ENCODE data around the gene FGG. TPM values are rescaled to one million over a fixed set of nuclear protein-coding genes. Genes with fewer than 3 reads are reported as not detected.

FGG gene
- total and polyA plus RNA-seq, 2 of the 13 experiments (the other 11 are each of a cell fraction or from before 2014, with no cell fraction given), result 1,037 to 2,423 TPM

DNA sequence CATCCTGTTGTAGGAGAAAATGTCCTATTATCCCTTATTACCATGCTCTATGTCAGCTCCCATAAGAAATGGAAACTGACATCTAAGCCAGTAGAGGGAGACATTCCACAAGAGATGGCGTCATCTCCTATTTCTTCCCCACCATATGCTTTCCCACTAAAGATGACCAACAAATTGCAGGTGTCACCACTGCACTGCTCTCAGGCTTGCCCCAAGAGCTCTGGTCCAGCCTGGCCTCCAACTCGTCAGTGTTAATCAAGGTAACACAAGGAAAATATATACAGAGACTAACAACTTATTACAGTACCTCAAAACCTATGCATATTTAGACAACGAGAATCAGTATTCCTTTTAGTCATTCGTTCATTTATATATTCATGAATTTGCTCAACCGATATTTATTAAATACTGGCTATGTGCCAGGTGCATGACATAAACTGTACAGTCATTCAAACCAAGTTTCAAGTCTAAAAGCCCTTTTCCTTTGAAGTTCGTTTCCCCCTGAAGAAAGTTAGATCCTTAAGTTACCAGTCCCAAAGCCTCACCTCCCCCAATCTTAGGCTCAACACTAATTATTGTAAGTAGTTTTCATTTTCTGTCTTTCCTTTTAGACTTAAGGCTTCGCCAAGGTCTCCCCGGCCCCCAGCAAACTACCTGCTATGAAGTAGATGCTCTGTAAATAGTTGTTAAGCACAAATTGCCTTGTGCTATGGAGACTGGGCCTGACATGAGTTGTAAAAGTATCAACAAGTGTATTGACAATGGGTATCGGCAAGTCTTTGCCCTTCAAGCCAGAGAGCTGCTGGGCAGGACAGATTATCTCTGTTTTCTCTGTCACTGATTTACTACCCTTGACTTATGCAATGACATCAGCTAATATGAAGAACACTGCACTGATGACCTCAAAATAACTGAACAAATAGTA lies 52.7 kb downstream of the FGG start (continued):
- TF ChIP-seq, protein P1, sequence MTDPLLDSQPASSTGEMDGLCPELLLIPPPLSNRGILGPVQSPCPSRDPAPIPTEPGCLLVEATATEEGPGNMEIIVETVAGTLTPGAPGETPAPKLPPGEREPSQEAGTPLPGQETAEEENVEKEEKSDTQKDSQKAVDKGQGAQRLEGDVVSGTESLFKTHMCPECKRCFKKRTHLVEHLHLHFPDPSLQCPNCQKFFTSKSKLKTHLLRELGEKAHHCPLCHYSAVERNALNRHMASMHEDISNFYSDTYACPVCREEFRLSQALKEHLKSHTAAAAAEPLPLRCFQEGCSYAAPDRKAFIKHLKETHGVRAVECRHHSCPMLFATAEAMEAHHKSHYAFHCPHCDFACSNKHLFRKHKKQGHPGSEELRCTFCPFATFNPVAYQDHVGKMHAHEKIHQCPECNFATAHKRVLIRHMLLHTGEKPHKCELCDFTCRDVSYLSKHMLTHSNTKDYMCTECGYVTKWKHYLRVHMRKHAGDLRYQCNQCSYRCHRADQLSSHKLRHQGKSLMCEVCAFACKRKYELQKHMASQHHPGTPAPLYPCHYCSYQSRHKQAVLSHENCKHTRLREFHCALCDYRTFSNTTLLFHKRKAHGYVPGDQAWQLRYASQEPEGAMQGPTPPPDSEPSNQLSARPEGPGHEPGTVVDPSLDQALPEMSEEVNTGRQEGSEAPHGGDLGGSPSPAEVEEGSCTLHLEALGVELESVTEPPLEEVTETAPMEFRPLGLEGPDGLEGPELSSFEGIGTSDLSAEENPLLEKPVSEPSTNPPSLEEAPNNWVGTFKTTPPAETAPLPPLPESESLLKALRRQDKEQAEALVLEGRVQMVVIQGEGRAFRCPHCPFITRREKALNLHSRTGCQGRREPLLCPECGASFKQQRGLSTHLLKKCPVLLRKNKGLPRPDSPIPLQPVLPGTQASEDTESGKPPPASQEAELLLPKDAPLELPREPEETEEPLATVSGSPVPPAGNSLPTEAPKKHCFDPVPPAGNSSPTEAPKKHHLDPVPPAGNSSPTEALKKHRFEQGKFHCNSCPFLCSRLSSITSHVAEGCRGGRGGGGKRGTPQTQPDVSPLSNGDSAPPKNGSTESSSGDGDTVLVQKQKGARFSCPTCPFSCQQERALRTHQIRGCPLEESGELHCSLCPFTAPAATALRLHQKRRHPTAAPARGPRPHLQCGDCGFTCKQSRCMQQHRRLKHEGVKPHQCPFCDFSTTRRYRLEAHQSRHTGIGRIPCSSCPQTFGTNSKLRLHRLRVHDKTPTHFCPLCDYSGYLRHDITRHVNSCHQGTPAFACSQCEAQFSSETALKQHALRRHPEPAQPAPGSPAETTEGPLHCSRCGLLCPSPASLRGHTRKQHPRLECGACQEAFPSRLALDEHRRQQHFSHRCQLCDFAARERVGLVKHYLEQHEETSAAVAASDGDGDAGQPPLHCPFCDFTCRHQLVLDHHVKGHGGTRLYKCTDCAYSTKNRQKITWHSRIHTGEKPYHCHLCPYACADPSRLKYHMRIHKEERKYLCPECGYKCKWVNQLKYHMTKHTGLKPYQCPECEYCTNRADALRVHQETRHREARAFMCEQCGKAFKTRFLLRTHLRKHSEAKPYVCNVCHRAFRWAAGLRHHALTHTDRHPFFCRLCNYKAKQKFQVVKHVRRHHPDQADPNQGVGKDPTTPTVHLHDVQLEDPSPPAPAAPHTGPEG (CRISPR knock-in tag; IDR thresholded peaks at IDR 0.05), result no peak
- TF ChIP-seq, protein P2, sequence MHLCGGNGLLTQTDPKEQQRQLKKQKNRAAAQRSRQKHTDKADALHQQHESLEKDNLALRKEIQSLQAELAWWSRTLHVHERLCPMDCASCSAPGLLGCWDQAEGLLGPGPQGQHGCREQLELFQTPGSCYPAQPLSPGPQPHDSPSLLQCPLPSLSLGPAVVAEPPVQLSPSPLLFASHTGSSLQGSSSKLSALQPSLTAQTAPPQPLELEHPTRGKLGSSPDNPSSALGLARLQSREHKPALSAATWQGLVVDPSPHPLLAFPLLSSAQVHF (CRISPR knock-in tag; IDR thresholded peaks at IDR 0.05), result no peak
- TF ChIP-seq, protein P3, sequence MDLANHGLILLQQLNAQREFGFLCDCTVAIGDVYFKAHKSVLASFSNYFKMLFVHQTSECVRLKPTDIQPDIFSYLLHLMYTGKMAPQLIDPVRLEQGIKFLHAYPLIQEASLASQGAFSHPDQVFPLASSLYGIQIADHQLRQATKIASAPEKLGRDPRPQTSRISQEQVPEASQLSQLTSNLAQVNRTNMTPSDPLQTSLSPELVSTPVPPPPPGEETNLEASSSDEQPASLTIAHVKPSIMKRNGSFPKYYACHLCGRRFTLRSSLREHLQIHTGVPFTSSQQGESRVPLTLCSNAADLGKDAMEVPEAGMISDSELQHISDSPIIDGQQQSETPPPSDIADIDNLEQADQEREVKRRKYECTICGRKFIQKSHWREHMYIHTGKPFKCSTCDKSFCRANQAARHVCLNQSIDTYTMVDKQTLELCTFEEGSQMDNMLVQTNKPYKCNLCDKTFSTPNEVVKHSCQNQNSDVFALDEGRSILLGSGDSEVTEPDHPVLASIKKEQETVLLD (CRISPR knock-in tag; IDR thresholded peaks at IDR 0.05; ENCODE audit: low read depth), result no peak
- TF ChIP-seq NKX3-1 (CRISPR knock-in tag; IDR thresholded peaks at IDR 0.05) (peak; percentile 56; the same call in 1 of the 2 replicates), ZNF672 (CRISPR knock-in tag; IDR thresholded peaks at IDR 0.05) (no peak), HHEX (CRISPR knock-in tag; IDR thresholded peaks at IDR 0.05) (peak; percentile 92), ZNF589 (CRISPR knock-in tag; conservative IDR thresholded peaks at IDR 0.05) (no peak; the same call in 1 of the 2 replicates), ELF4 (CRISPR knock-in tag; IDR thresholded peaks at IDR 0.05; ENCODE audit: borderline replicate concordance) (no peak), ZNF34 (CRISPR knock-in tag; IDR thresholded peaks at IDR 0.05; ENCODE audit: borderline replicate concordance) (no peak), ZFP36 (IDR thresholded peaks at IDR 0.05; ENCODE audit: borderline replicate concordance, low read depth, low read length, partially characterized antibody) (no peak), ZNF605 (CRISPR knock-in tag; IDR thresholded peaks at IDR 0.05) (no peak), AGO2 (optimal IDR thresholded peaks at IDR 0.05; ENCODE audit: low read depth, low read length) (no peak), YEATS4 (CRISPR knock-in tag; IDR thresholded peaks at IDR 0.05; ENCODE audit: borderline replicate concordance) (no peak; the same call in 1 of the 2 replicates), MYNN (CRISPR knock-in tag; IDR thresholded peaks at IDR 0.05; ENCODE audit: low read depth) (no peak), BCL6 (CRISPR knock-in tag; IDR thresholded peaks at IDR 0.05) (peak; percentile 96)
- TF ChIP-seq, protein P4, sequence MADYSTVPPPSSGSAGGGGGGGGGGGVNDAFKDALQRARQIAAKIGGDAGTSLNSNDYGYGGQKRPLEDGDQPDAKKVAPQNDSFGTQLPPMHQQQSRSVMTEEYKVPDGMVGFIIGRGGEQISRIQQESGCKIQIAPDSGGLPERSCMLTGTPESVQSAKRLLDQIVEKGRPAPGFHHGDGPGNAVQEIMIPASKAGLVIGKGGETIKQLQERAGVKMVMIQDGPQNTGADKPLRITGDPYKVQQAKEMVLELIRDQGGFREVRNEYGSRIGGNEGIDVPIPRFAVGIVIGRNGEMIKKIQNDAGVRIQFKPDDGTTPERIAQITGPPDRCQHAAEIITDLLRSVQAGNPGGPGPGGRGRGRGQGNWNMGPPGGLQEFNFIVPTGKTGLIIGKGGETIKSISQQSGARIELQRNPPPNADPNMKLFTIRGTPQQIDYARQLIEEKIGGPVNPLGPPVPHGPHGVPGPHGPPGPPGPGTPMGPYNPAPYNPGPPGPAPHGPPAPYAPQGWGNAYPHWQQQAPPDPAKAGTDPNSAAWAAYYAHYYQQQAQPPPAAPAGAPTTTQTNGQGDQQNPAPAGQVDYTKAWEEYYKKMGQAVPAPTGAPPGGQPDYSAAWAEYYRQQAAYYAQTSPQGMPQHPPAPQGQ (CRISPR knock-in tag; IDR thresholded peaks at IDR 0.05; ENCODE audit: borderline replicate concordance), result no peak

Data from HepG2 (cell line).